ENCODE data around the gene PRSS57.

DNA sequence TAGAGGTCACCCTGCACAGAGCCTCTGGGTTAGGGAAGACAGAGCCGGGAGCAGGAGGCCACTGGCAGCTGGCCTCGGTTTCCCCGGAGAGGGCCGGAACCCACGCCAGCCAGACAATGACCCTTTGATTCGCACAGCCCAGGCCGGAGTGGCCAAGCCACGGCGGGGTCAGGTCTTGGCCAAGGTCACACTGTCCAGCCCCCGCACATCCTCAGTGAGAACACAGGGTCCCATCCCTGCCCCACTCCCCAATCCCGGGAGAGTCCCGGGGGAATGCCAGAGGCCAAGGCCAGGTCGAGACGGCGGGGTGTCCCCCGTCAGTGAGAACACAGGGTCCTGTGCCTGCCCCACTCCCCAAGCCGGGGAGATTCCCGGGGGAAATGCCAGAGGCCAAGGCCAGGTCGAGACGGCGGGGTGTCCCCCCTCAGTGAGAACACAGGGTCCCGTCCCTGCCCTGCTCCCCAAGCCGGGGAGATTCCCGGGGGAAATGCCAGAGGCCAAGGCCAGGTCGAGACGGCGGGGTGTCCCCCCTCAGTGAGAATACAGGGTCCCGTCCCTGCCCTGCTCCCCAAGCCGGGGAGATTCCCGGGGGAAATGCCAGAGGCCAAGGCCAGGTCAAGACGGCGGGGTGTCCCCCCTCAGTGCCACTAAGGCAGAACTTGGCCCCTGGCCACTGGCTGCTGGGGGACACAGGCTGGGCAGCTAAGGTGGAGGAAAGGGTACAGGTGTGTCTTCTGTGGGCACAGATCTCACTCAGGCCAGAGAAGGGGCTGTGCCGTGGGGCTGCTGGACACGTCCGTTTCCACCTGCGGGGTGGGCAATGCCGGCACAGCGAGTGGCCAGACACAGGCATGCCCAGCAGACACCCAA lies 20.7 kb downstream of the PRSS57 start:
- TF ChIP-seq POLR2A (IDR thresholded peaks at IDR 0.05) = no peak
- TF ChIP-seq CTCF (IDR thresholded peaks at IDR 0.05) = no peak
